Gastrocnemius medialis (tissue), 4 donors: ENCODE results near the gene CRX.
"Not testable (repeated sequence)": the region's sequence is repeated elsewhere in the genome, so short reads cannot be mapped to it uniquely, and the experiment has no call there.

Experiments used
- CTCF ChIP-seq, 5 experiments: fragments of 450-650 bp in 3 of 5; fragments of 200-600 bp in 2 of 5; sonication (generic) in 2 of 5; IDR thresholded peaks in 4 of 5; conservative IDR thresholded peaks in 1 of 5; 1 replicate in 4 of 5; 2 replicates in 1 of 5; pipeline ENCODE4 v1.5.1; 2016 to 2019; ENCODE audit warnings: antibody characterized with exemption in 5 of 5, mild to moderate bottlenecking in 3 of 5, moderate library complexity in 3 of 5
- POLR2A ChIP-seq, 2 donors: fragments of 450-650 bp; IDR thresholded peaks; one replicate each; pipeline ENCODE4 v1.6.1; 2017; ENCODE audit warnings: antibody characterized with exemption in 2 of 2, mild to moderate bottlenecking in 2 of 2, moderate library complexity in 2 of 2

DNA sequence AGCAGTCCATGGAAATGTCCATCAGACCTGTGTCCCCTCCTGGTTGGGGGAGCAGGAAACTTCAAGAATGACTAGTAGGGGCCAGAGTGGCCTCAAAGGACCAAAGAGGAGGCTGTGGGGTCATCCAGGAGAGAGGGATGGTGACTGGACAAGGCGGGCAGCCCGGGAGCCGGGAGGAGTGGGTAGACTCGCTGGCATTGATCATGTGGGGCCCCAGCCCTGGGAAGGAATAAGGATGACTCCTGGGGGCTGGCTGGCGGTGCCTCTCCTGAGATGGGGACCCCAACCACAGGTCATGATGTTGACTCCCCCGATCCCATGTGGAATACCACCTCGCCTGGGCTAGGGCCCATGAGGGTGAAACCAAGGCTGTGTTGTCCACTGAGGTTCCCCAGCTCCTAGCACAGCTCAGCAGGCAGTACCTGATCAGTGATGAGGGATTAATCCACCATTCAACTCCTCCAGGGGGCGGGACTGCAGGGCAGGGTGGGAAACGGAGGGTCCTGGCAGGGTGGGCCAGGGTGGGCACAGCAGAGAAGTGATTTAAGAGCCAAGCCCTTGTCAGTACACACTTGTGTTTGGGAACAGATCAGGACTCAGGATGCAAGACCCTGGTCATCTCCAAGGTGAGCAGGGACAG is 37.0 kb downstream of the CRX start, which contains the start of gene TPRX2:
- not testable (repeated sequence) for TF ChIP-seq POLR2A (IDR thresholded peaks at IDR 0.05); CTCF (IDR thresholded peaks at IDR 0.05 in 4 of 5, conservative IDR thresholded peaks at IDR 0.05 in 1 of 5)
